AG04449 (cell line): ENCODE data around the gene KLHL26.

Experiments
- CTCF ChIA-PET: fragments of 350-600 bp; formaldehyde crosslinking; extraction: SDS; loops from one replicate; lab custom pipeline; 2021; ENCODE audit warnings: antibody characterized with exemption; lab: Yijun Ruan, JAX
- POLR2A ChIA-PET: fragments of 400-600, 350-600 bp; formaldehyde crosslinking; extraction: SDS; loops from one replicate; lab custom pipeline; 2020; ENCODE audit warnings: antibody characterized with exemption, inconsistent platforms; lab: Yijun Ruan, JAX
- DNase-seq: peaks from one replicate; pipeline ENCODE4 v3.0.0-alpha.2; 2010; ENCODE audit warnings: low read depth, low spot score
- H3K4me3 ChIP-seq: 2 replicates; pipeline ENCODE4 v1.5.1; 2011; ENCODE audit warnings: low read depth, mild to moderate bottlenecking, control low read depth, low read length
- CTCF ChIP-seq: IDR thresholded peaks from one replicate; pipeline ENCODE4 v1.5.1; 2011; ENCODE audit warnings: mild to moderate bottlenecking, moderate library complexity, low read length, control low read depth, inconsistent platforms; ENCODE audit not compliant: insufficient read depth; ENCODE audit errors: missing control alignments

Gene KLHL26

GRCh38 chr19:18698321-18699167, 61.7 kb downstream of the KLHL26 start:
- no peak for DNase-seq
- POLR2A ChIA-PET = no interaction called here
- CTCF ChIA-PET = no interaction called here
- no peak overlapping the region for H3K4me3 ChIP-seq
- no peak for TF ChIP-seq CTCF

- ChIA-PET CTCF (no interaction called here), POLR2A (no interaction called here)
- H3K4me3 ChIP-seq = no peak overlapping the region
- no peak for DNase-seq
- no peak for TF ChIP-seq CTCF
These were observed 62.7 kb downstream of the KLHL26 start for GRCh38 chr19:18699403-18700054.

- DNase-seq = no peak
- peak overlapping the region; percentile 41 for H3K4me3 ChIP-seq
- ChIA-PET CTCF (interaction anchor here (0.9 to 1.3 kb wide), 2 partner anchors 10 to 18 kb away, joined by 3 to 4 read pairs; no protein-coding TSS in a partner anchor), POLR2A (interaction anchor here (0.6 kb wide), 1 partner anchor 54 kb away, joined by 3 read pairs; no protein-coding TSS in a partner anchor)
- TF ChIP-seq CTCF = no peak
These were observed 63.8 kb downstream of the KLHL26 start for GRCh38 chr19:18700501-18701249.

- no peak for DNase-seq
- ChIA-PET CTCF (interaction anchor here (0.9 to 1.3 kb wide), 2 partner anchors 11 to 18 kb away, joined by 3 to 4 read pairs; no protein-coding TSS in a partner anchor), POLR2A (no interaction called here)
- H3K4me3 ChIP-seq = peak overlapping the region; percentile 41
- no peak for TF ChIP-seq CTCF
These were observed 64.4 kb downstream of the KLHL26 start for GRCh38 chr19:18701250-18701608.

- ChIA-PET POLR2A (no interaction called here), CTCF (no interaction called here)
- DNase-seq = no peak
- no peak overlapping the region for H3K4me3 ChIP-seq
- TF ChIP-seq CTCF = no peak
These were observed 67.2 kb downstream of the KLHL26 start for GRCh38 chr19:18704054-18704453.
